Measurements from ENCODE around the gene TEX48.

DNA sequence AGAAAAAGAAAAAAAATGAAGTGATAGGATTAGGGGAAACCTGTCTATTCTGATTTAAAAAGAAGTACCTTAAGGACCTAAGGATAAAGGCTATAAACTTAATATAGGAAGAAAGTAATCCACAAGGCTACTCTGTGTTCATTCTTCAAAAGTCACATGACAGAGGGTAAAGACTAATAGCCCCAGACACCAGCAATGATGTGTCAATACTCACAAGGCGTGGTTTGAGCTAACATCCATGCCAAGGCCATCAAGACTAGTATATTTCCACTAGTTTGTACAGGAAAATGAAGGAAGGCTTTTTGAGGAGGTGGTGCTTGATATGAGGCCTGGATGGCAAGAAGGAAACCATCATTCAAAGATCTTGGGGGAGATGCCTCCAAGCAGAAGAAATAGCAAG lies 49.7 kb upstream of the TEX48 start:
- TF ChIP-seq CTCF (IDR thresholded peaks at IDR 0.05; ENCODE audit: insufficient read depth, low read length, poor library complexity, severe bottlenecking) (no peak), EZH2phosphoT487 (conservative IDR thresholded peaks at IDR 0.05; ENCODE audit: low read length) (no peak)

All from SU-DHL-6 (cell line).